HepG2 (cell line): ENCODE measurements around the gene MSI2. TPM values are rescaled to one million over a fixed set of nuclear protein-coding genes. Genes with fewer than 3 reads are reported as not detected.

Source experiments
- ATAC-seq: fragments of 200-7000 bp; cut with Tn5 transposase; 3 replicates; pipeline ENCODE4 v1.9.1; 2020; ENCODE audit warnings: mild to moderate bottlenecking, moderate library complexity
- BruUV-seq: library from RNA; stranded (reverse); fragments of 400-500 nt; replicated peaks from 2 replicates; lab custom pipeline; 2021; lab: Mats Ljungman, UMichigan
- CTCF ChIA-PET: fragments of 300-600 bp; formaldehyde crosslinking; extraction: SDS; loops from one replicate; lab custom pipeline; 2021; ENCODE audit warnings: low total read pairs, inconsistent platforms, low intra/inter-chr PET ratio; lab: Yijun Ruan, JAX
- POLR2A ChIA-PET: fragments of 350-600 bp; sonication (Branson Sonifier 250); formaldehyde crosslinking; loops from one replicate; lab custom pipeline; 2020; ENCODE audit warnings: antibody characterized with exemption, inconsistent platforms; lab: Yijun Ruan, JAX
- DNase-seq: peaks from one replicate; pipeline ENCODE4 v3.0.0-alpha.2; 2015; ENCODE audit warnings: low spot score
- FAIRE-seq: peaks from 3 replicates; lab custom pipeline; 2011; peaks lifted over from hg19 to GRCh38; lab: Jason Lieb, UNC
- H2AFZ ChIP-seq: one replicate; pipeline ENCODE4 v1.6.1; 2011; ENCODE audit warnings: low read length, inconsistent platforms
- H3K27ac ChIP-seq: fragments of 300-600 bp; 3 replicates; pipeline ENCODE4 v1.8.0; 2011; ENCODE audit warnings: mixed run types, mild to moderate bottlenecking, mixed read lengths, low read length, inconsistent platforms; ENCODE audit not compliant: insufficient read depth; ENCODE audit errors: extremely low read length
- H3K27me3 ChIP-seq, 2 experiments: fragments of 200-600 bp in 1 of 2; 2 replicates in 1 of 2; 3 replicates in 1 of 2; pipeline versions ENCODE4 v1.6.0 to v1.8.0; 2011; ENCODE audit warnings: low read length in 2 of 2, mild to moderate bottlenecking in 2 of 2, moderate library complexity in 2 of 2, inconsistent platforms in 1 of 2; ENCODE audit not compliant: insufficient read depth in 2 of 2, control insufficient read depth in 1 of 2
- H3K36me3 ChIP-seq, 2 experiments: fragments of 200-600 bp in 1 of 2; replicated peaks in 1 of 2; 2 replicates in 1 of 2; 3 replicates in 1 of 2; pipeline versions ENCODE4 v1.5.1 to v1.8.0; 2011; ENCODE audit warnings: low read length in 2 of 2, inconsistent platforms in 1 of 2; ENCODE audit not compliant: insufficient read depth in 2 of 2, control insufficient read depth in 1 of 2
- H3K4me1 ChIP-seq: 2 replicates; pipeline ENCODE4 v1.5.1; 2012; ENCODE audit warnings: low read length, inconsistent platforms; ENCODE audit not compliant: insufficient read depth
- H3K4me2 ChIP-seq: 2 replicates; pipeline ENCODE4 v1.6.0; 2011; ENCODE audit warnings: low read depth, low read length, inconsistent platforms
- H3K4me3 ChIP-seq, 3 experiments: fragments of 200-600 bp in 1 of 3; sonication (generic), shearing (Covaris generic) in 1 of 3; replicated peaks in 1 of 3; 2 replicates each; pipeline ENCODE4 v1.5.1; 2011 to 2016; ENCODE audit warnings: low read length in 3 of 3, inconsistent platforms in 2 of 3, low read depth in 2 of 3, mild to moderate bottlenecking in 2 of 3, control low read depth in 1 of 3, mixed read lengths in 1 of 3; ENCODE audit not compliant: insufficient read depth in 1 of 3
- H3K79me2 ChIP-seq: one replicate; pipeline ENCODE4 v1.6.1; 2011; ENCODE audit warnings: low read length, inconsistent platforms; ENCODE audit not compliant: insufficient read depth
- H3K9ac ChIP-seq: 2 replicates; pipeline ENCODE4 v1.6.0; 2011; ENCODE audit warnings: mild to moderate bottlenecking, low read depth, low read length, inconsistent platforms; ENCODE audit not compliant: insufficient read depth
- H3K9me3 ChIP-seq: 2 replicates; pipeline ENCODE4 v1.5.1; 2012; ENCODE audit warnings: mild to moderate bottlenecking, low read length
- H4K20me1 ChIP-seq: 2 replicates; pipeline ENCODE4 v1.6.0; 2011; ENCODE audit warnings: inconsistent platforms, mild to moderate bottlenecking, low read length, moderate library complexity; ENCODE audit not compliant: insufficient read depth
- ARNTL ChIP-seq: sonication (generic); formaldehyde crosslinking; IDR thresholded peaks from 2 replicates; pipeline ENCODE4 v1.4.0; 2020; ENCODE audit warnings: mild to moderate bottlenecking, missing genetic modification reagents
- CBX2 ChIP-seq, 2 experiments: fragments of 200-600 bp in 1 of 2; sonication (generic); formaldehyde crosslinking in 1 of 2; IDR thresholded peaks; 2 replicates each; pipeline versions ENCODE4 v1.7.0 to v1.8.1; 2018 to 2022; ENCODE audit warnings: low read depth in 2 of 2, low read length in 1 of 2, mild to moderate bottlenecking in 1 of 2, missing genetic modification reagents in 1 of 2
- DNMT3B ChIP-seq: conservative IDR thresholded peaks from 2 replicates; pipeline ENCODE4 v1.6.1; 2016; ENCODE audit warnings: missing biosample characterization, control low read depth
- ERF ChIP-seq: IDR thresholded peaks from 2 replicates; pipeline ENCODE4 v1.6.1; 2018; ENCODE audit warnings: missing biosample characterization, missing genetic modification reagents
- GRHL1 ChIP-seq: sonication (generic); formaldehyde crosslinking; conservative IDR thresholded peaks from 2 replicates; pipeline ENCODE4 v1.8.0; 2022; ENCODE audit warnings: missing genetic modification reagents
- MED1 ChIP-seq: sonication (generic); formaldehyde crosslinking; IDR thresholded peaks from 2 replicates; pipeline ENCODE4 v1.4.0; 2020; ENCODE audit warnings: missing genetic modification reagents
- ZBED4 ChIP-seq: sonication (generic); formaldehyde crosslinking; IDR thresholded peaks from 2 replicates; pipeline ENCODE4 v1.4.0; 2020; ENCODE audit warnings: missing genetic modification reagents, borderline replicate concordance
- ZBTB43 ChIP-seq: sonication (generic); formaldehyde crosslinking; conservative IDR thresholded peaks from 2 replicates; pipeline ENCODE4 v1.4.0; 2020; ENCODE audit warnings: missing genetic modification reagents
- ZMAT3 ChIP-seq: sonication (generic); formaldehyde crosslinking; conservative IDR thresholded peaks from 2 replicates; pipeline ENCODE4 v1.7.0; 2021; ENCODE audit warnings: missing genetic modification reagents
- ZNF296 ChIP-seq: sonication (generic); formaldehyde crosslinking; conservative IDR thresholded peaks from 2 replicates; pipeline ENCODE4 v1.5.0; 2020; ENCODE audit warnings: mild to moderate bottlenecking, missing genetic modification reagents
- WGBS: methylation state at CpG from one replicate; pipeline ENCODE4 v1.1.6; 2017; ENCODE audit warnings: low lambda C conversion rate; 5-methylcytosine and 5-hydroxymethylcytosine counted together
- in situ Hi-C: cut with HindIII; loops from 2 replicates; pipeline ENCODE4 v1.10.0; 2017; ENCODE audit warnings: low pct_unique_long_range_greater_than_20kb; ENCODE audit not compliant: extremely low pct_ligation_motif_present
- intact Hi-C: fragments of 100-400 bp; cut with micrococcal nuclease; formaldehyde crosslinking; loops from one replicate; pipeline ENCODE4 v1.10.0; 2022; ENCODE audit not compliant: unreplicated experiment
- polyA plus RNA-seq, 8 experiments: library from polyadenylated mRNA; depleted of rRNA in 3 of 8; stranded (reverse) in 7 of 8; unstranded in 1 of 8; fragments of >200 nt; fragmentation: Illumina TruSeq in 4 of 8; extraction: Trizol in 4 of 8; gene quantifications; 2 replicates each; pipeline versions ENCODE4 v1.2.1 to v1.2.3, GENCODE V29; 2011 to 2016; ENCODE audit warnings: low read depth in 4 of 8, missing spikeins in 1 of 8, mixed read lengths in 1 of 8; ENCODE audit not compliant: insufficient read depth in 1 of 8
- total RNA-seq, 5 experiments: library from RNA; depleted of rRNA; stranded (reverse); fragments of >200 nt; fragmentation: Illumina TruSeq; extraction: Trizol; gene quantifications; 2 replicates each; pipeline ENCODE4 v1.2.3, GENCODE V29; 2016; ENCODE audit warnings: low read depth in 1 of 5

The MSI2 gene
- total and polyA plus RNA-seq, 2 of the 13 experiments (the other 11 are each of a cell fraction or from before 2014, with no cell fraction given): 77.5 to 78.4 TPM

GRCh38 chr17:57289613-57290012 lies 33.3 kb downstream of the MSI2 start (continued):
- TF ChIP-seq CBX2 (IDR thresholded peaks at IDR 0.05; ENCODE audit: low read depth, low read length) (no peak), CBX2 (CRISPR knock-in tag; IDR thresholded peaks at IDR 0.05; ENCODE audit: low read depth) (no peak), MED1 (no peak), ERF (CRISPR knock-in tag) (no peak)

GRCh38 chr17:57290981-57291380 lies 34.7 kb downstream of the MSI2 start:
- H3K4me2 ChIP-seq: no peak overlapping the region
- H3K4me1 ChIP-seq: peaks cover 67% of the 10 kb centered on the region
- no peak for TF ChIP-seq ZNF296 (CRISPR knock-in tag)
- no peaks in the 10 kb centered on the region for H3K9me3 ChIP-seq
- peaks cover 17 to 65% of the 10 kb centered on the region in 2 experiments for H3K36me3 ChIP-seq
- intact Hi-C loops (no loop called here), in situ Hi-C loops (no loop called here)
- H3K79me2 ChIP-seq: peaks cover 77% of the 10 kb centered on the region
- FAIRE-seq (no peak), DNase-seq (no peak), ATAC-seq (no peak)
- no peak overlapping the region for H3K4me3 ChIP-seq
- H3K27ac ChIP-seq: no peak overlapping the region
- WGBS: 96% methylated on average over 9 of the region's 10 CpGs
- no peak overlapping the region for H2AFZ ChIP-seq
- peaks cover 18% of the 10 kb centered on the region; the same call in 1 of the 2 replicates for H4K20me1 ChIP-seq
- ChIA-PET POLR2A (no interaction called here), CTCF (no interaction called here)
- no TSS peak for BruUV-seq
- no peaks in the 10 kb centered on the region for H3K27me3 ChIP-seq
- H3K9ac ChIP-seq: no peak overlapping the region

GRCh38 chr17:57292091-57292490 lies 35.8 kb downstream of the MSI2 start:
- Histone ChIP-seq H3K4me3 (no peak overlapping the region), H3K9ac (no peak overlapping the region), H2AFZ (no peak overlapping the region), H3K4me2 (no peak overlapping the region), H3K9me3 (no peaks in the 10 kb centered on the region), H3K27me3 (no peaks in the 10 kb centered on the region), H3K4me1 (peaks cover 56% of the 10 kb centered on the region), H3K27ac (no peak overlapping the region), H3K36me3 (peaks cover 16 to 58% of the 10 kb centered on the region in 2 experiments), H3K79me2 (peaks cover 68% of the 10 kb centered on the region), H4K20me1 (peaks cover 18% of the 10 kb centered on the region; the same call in 1 of the 2 replicates)
- over 99% methylated on average over 5 of the region's 5 CpGs for WGBS
- DNase-seq: no peak
- intact Hi-C loops (no loop called here), in situ Hi-C loops (no loop called here)
- ChIA-PET CTCF (no interaction called here), POLR2A (no interaction called here)
- ATAC-seq: no peak
- no peak for FAIRE-seq
- BruUV-seq: no TSS peak
- no peak for TF ChIP-seq GRHL1
- no peak for TF ChIP-seq ARNTL (CRISPR knock-in tag)
- TF ChIP-seq ZMAT3 (CRISPR knock-in tag): no peak
- no peak for TF ChIP-seq DNMT3B (CRISPR knock-in tag)
- TF ChIP-seq ZBED4 (CRISPR knock-in tag): no peak
- no peak for TF ChIP-seq ZBTB43
